Measurements from ENCODE around the gene CDH20.

DNA sequence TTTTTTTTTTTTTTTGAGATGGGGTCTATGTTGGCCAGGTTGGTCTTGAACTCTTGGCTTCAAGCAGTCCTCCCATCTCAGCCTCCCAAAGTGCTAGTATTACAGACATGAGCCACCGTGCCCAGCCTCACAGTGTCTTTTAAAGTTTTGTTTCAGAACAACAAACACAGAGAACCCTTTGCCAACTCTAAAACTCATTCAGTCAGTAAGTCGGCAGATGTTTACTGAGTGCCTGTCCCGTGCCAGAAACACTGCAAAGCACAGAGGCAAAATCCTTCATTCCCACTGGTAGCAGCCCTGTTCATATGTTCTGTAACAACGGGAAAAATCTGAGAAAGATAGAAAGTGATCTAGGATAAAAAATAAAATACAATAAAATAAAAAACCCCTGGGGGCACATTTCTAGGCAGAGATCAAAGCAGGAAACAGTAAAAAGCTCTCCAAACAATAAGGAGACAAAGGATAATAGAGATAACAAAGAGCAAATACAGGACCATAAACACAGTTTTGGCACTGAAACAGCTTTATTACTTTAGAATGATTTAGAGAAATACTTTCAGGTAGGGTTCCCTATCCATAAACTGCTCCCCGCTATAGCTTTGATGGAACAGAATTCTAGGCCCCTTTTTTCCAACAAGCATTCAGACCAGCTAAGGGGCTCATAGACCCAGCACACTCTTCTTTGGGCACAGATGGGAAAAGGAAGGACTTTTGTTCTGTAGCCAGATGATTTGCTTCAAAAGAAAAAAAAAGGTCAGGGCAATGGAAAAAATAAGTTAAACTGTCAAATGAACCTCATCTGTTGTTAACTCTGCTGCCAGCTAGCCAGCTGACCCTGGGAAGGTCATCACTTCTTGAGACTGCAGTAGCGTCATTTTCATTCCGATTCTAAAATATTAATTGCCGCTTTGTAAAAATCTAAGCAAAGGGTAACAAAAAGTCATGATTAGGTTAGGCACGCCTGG, 212.3 kb downstream of the CDH20 start:
- TF ChIP-seq POLR2AphosphoS5 (IDR thresholded peaks at IDR 0.05; ENCODE audit: low read depth, low read length) (no peak), POLR2A (IDR thresholded peaks at IDR 0.05; ENCODE audit: low read depth, low read length) (no peak), POU2F2 (IDR thresholded peaks at IDR 0.05; ENCODE audit: low read depth, low read length) (no peak), TAF1 (IDR thresholded peaks at IDR 0.05; ENCODE audit: low read depth, low read length) (no peak), SPI1 (IDR thresholded peaks at IDR 0.05; ENCODE audit: low read depth, low read length) (no peak), PAX5 (IDR thresholded peaks at IDR 0.05; ENCODE audit: insufficient read depth, low read length, severe bottlenecking) (no peak)
